Activated CD4-positive, CD25-positive, alpha-beta regulatory T cell treated with anti-CD3 and anti-CD28 coated beads, Interleukin-2, amount 50 U/mL, for 16 hours (primary cell): Measurements from ENCODE around the gene DCAF6.
"Not testable (repeated sequence)": the region's sequence is repeated elsewhere in the genome, so short reads cannot be mapped to it uniquely, and the experiment has no call there.

Source experiments
- DNase-seq: peaks from one replicate; pipeline ENCODE4 v3.0.0-alpha.2; 2020; ENCODE audit warnings: low read depth, low spot score

The DCAF6 gene, protein sequence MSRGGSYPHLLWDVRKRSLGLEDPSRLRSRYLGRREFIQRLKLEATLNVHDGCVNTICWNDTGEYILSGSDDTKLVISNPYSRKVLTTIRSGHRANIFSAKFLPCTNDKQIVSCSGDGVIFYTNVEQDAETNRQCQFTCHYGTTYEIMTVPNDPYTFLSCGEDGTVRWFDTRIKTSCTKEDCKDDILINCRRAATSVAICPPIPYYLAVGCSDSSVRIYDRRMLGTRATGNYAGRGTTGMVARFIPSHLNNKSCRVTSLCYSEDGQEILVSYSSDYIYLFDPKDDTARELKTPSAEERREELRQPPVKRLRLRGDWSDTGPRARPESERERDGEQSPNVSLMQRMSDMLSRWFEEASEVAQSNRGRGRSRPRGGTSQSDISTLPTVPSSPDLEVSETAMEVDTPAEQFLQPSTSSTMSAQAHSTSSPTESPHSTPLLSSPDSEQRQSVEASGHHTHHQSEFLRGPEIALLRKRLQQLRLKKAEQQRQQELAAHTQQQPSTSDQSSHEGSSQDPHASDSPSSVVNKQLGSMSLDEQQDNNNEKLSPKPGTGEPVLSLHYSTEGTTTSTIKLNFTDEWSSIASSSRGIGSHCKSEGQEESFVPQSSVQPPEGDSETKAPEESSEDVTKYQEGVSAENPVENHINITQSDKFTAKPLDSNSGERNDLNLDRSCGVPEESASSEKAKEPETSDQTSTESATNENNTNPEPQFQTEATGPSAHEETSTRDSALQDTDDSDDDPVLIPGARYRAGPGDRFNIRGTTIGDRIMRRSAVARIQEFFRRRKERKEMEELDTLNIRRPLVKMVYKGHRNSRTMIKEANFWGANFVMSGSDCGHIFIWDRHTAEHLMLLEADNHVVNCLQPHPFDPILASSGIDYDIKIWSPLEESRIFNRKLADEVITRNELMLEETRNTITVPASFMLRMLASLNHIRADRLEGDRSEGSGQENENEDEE

GRCh38 chr1:167936068-167936929, at the start of gene DCAF6:
Gene DCAF6, plus strand, starts transcription at chr1:167936683. Its CDS starts 229 bp downstream, at chr1:167936912.
- peak; percentile 95 for DNase-seq

GRCh38 chr1:167887187-167887586, 49.3 kb upstream of the DCAF6 start:
- DNase-seq: not testable (repeated sequence)

GRCh38 chr1:167890400-167890799, 46.1 kb upstream of the DCAF6 start:
- DNase-seq: no peak

DNA sequence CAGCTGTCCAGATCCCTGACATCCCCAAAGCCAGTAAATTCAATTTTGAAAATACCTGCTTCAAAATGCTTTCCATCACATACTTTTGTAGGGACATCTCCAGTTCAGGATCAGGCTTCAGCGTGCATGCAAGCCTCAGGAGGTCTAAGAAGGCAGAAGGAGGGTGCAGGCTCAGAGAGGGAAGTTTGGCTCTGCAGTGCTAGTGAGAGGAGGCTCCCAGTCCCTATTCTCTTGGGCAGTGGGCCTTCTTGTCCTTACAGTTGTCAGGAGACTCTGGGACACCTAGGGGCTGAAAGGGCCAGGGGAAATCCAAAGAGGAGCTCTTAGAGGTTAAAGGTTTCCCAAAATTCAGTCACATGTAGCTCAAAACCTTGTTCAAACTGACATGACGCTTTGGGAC, 42.7 kb upstream of the DCAF6 start:
- DNase-seq: no peak

DNA sequence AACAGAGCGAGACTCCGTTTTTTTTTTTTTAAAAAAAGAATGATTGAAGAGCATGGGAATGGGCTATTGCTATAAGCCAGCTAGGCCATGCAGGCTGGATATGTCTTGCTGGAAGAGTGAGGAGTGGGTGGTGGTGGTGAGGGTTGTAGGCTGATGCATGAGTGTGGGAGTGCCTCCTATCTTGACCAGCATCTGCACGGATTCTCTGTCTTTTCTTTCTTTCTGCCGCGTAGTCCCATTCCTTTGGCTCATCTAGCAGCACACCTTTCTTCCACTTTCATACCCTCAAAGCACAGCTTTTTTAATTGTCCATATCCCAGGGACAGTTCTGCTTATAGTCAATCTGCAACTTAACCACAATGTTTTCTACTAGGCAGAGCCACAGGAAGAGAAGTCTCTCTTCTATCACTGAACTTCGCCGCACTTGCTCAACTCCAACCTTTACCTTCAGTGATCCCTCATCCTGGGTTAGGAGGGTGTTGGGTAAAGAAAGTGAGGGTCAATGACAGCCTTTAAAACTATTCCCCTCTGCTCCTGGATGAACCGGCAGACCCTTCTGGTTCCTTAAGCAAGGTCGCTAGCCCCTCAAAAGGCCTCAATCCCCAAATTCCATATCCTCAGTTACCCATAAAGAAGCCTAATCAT, 37.8 kb upstream of the DCAF6 start:
- DNase-seq: no peak

DNA sequence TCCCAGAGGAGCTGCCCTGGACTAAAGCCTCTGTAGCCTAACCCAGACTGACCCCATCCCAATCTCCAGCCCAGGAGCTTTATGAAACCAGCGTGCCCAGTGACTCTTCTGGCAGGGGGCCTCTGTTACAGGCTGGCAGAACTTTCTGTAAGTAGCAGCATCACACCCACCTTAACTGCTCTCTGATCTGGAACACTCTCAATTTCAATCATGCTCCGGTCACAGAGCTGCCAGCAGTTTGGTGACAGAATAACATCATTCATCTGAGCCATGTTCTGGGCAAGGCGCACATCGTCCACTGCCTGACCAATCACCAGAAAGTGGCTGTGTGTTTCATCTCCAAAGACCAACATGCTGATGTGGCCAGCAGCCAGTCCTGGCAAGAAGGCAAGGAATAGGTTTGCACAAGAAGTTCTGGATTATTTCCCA, 37.2 kb upstream of the DCAF6 start:
- no peak for DNase-seq

DNA sequence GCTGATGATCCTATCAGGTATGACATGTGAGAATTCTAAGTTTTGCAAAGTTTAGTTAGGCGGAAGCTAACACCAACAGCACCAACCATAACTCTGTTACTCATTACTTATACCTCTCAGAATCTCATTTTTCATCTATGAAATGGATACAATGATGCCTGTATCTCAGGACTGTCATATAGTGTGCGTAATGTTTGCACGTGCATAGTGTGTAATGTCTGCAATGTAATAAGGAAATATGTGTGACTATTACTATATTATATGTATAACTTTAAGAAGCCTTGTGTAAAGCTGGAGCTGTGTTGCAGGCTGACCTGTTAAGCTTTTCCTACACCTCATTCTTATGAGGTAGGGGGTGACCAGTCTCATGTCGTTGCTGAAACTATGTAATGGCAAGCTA, 35.6 kb upstream of the DCAF6 start:
- no peak for DNase-seq

GRCh38 chr1:167904652-167905130, 31.8 kb upstream of the DCAF6 start:
- no peak for DNase-seq

GRCh38 chr1:167905182-167905581, 31.3 kb upstream of the DCAF6 start:
- no peak for DNase-seq

DNA sequence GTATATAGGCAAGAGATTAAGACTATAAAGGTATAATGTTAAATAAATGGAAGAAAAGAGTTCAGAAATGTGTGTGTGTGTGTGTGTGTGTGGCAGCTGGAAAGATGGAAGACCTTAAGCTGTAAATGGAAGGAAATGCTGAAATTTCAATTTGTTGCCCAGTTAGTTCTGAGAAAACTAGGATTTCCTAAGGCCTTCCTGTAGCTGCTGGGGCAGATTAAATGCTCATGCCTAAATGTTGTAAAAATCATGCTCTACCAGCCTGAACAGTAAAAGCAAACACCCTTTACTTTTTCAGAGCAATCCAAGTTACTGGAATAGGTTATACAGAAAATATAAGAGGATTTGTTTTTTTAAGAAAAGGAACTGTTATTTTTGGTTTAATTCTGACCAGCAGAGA, 30.8 kb upstream of the DCAF6 start:
- DNase-seq: no peak

- DNase-seq: no peak
Measured at GRCh38 chr1:167909691-167910180, 26.7 kb upstream of the DCAF6 start.

DNA sequence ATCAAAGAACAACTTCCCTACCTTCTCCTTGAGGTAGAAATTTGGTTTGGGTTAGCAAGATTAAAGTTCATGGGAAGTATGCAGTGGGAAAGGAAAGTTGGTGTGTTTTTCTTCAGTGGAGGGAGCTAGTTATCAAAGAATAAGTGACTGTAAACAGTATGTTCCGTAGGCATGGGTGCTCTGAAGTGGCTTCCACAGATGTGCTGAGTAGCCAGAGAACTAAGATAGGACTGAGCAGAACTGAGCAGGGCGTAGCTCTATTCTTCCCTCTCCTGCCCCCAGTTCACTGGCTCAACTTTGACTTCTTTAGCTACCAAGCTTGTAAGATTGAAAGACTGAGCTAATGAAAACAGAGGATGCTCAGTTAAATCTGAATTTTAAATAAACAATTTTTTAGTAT, 26.0 kb upstream of the DCAF6 start:
- no peak for DNase-seq

DNA sequence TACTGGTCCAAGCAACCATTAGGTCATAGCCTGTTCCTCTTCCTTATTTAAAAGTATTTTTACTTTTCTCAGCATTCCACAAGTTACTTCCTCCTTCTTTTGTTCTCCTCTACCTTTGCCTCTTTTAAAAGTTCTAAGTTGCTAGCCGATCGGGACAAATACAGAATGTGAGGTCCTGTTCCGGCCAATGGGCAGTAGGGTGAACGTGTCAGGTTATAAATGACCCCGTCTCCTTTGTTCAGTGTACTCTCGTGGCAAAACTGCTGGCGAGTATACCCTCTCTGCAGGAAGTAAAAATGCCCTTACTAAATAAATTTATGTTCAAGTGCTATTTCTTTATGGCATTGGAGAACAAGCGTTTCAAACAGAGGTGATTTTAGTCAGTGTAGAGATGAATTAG, 25.1 kb upstream of the DCAF6 start:
- no peak for DNase-seq

GRCh38 chr1:167912294-167912693, 24.2 kb upstream of the DCAF6 start:
- DNase-seq: no peak

DNA sequence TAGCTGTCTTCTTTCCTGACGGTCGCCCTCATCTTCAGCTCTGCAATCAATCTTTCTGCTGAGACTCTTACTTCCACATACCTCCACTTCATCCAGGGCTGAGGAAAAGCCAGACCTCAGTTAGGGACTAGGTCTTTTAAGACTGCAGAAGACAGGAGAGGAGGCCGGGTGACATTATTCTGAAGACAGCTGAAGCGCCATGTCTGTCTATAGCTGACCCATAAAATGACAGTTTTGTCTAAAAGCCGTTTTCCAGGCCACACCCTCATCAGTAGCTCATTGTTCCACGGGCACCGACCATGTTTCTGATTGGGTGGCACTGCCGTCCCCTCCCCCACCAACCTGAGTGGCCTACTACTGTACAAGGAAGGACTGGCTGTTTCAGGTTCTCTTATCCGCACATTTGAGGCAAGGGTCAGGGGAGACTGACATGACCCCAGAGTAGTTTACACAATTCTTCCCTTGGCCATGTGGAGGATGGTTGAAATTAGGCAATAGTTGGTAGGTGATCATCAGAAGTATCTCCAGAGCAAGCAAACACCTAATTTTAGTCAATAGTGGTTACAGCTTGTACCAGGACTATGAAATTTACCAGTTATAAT, 22.5 kb upstream of the DCAF6 start, which contains the start of gene ADCY10:
TSS of gene ADCY10 (minus strand) at position 240 of the 602 bp plus-strand sequence. CDS start 8,994 bp downstream, outside the sequence.
- no peak for DNase-seq

DNA sequence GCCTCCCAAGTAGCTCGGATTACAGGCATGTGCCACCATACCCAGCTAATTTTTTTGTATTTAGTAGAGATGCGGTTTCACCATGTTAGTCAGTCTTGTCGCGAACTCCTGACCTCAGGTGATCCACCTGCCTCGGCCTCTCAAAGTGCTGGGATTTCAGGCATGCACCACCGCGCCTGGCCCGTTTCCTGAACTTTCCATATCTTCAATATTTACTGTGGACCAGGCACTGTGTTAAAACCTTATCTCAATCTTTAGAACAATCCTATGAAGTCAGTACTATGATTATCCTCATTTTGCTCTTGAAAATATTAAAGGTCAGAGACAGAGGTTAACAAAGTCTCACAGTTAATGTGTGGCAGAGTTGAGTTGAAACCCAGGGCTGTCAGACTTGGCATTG, 20.9 kb upstream of the DCAF6 start:
- no peak for DNase-seq

DNA sequence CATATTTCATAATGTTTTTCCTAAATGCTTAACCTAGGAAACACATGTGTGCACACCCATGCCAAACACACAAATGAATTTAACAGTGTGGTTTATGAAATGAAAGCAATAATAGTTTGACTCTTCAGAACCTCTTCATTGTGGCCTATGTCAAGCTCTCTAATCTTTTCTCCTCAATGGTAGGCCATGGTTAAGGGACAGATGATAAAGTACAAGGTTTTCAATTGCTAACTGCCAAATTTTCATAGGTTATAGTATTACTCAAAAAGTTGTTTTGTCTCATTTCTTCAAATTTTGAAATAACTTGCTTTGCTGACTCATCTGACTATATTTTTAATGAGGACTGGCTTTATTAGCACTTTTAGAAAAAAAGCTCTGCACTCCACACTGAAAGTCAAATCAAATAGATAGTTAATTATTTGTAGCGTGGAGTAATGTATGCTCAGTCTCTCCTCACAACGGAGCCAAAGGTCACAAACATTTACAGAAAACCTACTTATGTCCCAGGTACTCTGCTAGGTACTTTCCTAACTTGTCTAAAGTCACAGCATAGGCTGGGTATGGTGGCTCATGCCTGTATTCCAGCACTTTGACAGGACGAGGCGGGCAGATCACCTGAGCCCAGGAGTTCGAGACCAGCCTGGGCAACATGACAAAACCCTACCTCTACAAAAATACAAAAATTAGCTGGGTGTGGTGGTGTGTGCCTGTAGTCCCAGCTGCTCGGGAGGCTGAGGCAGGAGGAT, 19.5 kb upstream of the DCAF6 start:
- no peak for DNase-seq

DNA sequence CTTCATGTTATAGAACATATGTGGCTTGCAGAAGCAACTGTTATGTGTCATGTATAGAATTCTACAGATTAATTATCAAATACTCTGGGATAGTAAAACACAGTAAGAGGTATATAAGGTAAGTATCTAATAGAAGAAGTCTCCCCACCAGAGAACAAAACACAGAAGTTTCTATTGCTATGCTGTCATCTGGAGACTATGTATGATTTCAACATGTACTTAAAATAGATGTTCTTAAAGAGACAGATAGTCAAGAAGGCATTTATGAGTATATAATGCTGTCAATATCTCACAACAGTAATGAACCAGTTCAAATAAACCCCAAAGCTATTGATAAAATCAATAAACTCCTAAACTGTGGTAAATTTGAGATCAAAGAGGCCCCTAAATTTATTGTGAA, 14.5 kb upstream of the DCAF6 start:
- no peak for DNase-seq

DNA sequence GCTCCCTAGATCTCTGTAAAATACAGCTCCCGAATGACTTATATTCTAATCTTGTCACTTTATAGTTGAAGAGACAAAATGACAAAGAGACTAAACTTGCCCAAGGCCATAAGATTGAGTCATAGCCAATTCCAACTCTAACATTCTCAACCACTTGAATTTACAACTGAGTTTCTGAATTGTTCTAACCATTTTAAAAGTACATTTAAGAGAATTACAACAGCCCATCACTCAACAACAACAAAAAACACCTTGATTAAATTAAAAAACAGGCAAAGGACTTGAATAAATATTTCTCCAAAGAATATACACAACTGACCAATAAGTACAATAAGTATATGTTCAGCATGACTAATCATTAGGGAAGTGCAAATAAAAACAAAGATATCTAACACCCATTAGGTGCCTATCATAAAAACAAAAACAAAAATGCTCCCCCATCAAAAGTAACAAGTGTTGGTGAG, 13.8 kb upstream of the DCAF6 start:
- DNase-seq: no peak
